Muscle layer of colon (tissue), 2 donors: ENCODE results near the gene ZNF385B.
"Not testable (repeated sequence)": the region's sequence is repeated elsewhere in the genome, so short reads cannot be mapped to it uniquely, and the experiment has no call there.

Experiments
- H3K27ac ChIP-seq: one replicate; pipeline ENCODE4 v1.7.0; 2013; ENCODE audit warnings: low read depth, mild to moderate bottlenecking, low read length, moderate library complexity
- H3K27me3 ChIP-seq, 2 donors: one replicate each; pipeline ENCODE4 v1.7.0; 2013; ENCODE audit warnings: low read length in 2 of 2, mild to moderate bottlenecking in 2 of 2; ENCODE audit not compliant: insufficient read depth in 2 of 2, control insufficient read depth in 1 of 2
- H3K36me3 ChIP-seq: one replicate; pipeline ENCODE4 v1.7.0; 2013; ENCODE audit warnings: mild to moderate bottlenecking, low read length; ENCODE audit not compliant: insufficient read depth
- H3K4me1 ChIP-seq: one replicate; pipeline ENCODE4 v1.7.0; 2013; ENCODE audit warnings: mild to moderate bottlenecking, low read length; ENCODE audit not compliant: insufficient read depth
- H3K4me3 ChIP-seq, 2 donors: one replicate each; pipeline ENCODE4 v1.7.0; 2013; ENCODE audit warnings: low read length in 2 of 2, low read depth in 1 of 2, mild to moderate bottlenecking in 1 of 2, moderate library complexity in 1 of 2
- H3K9ac ChIP-seq: one replicate; pipeline ENCODE4 v1.7.0; 2013; ENCODE audit warnings: low read length
- H3K9me3 ChIP-seq: one replicate; pipeline ENCODE4 v1.7.0; 2013; ENCODE audit warnings: mild to moderate bottlenecking, low read length
- donor health status: abdominal sarcoma.
- donor health status: Adenocarcinoma of cecum.

ZNF385B gene

DNA sequence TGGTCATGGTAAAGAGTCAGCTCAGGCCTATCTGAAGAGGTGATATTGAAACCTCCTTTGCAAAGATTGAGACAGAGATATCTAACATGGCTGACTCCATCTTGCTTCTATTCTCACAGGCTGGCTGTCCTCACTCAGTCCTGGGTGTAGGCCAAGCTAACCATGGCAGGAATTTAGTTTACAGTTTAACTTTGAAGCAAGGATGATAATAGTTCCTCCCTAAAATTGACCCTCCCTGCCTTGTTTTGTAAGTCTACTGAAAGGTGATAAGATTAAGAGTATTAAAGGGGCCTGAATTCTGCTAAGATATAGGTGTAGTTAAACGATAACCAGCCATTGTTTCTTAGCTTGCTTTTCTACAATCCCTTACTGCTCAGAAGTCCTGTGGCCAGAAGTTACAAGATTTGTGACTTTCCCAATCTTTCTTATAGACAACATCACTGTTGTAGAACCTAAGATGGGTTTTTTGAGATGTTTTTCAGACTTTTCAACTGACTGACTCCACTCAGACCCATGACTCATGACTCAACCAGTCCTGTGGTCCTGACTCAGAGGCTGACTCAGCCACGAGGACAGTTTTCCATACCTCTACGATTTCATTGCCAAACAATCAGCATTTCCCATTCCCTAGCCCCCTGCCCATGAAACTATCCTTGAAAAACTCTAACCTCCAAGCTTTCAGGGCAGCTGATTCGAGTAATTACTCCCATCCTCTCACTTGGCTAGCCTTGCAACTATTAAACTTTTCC, 401.1 kb downstream of the ZNF385B start:
- no peaks in the 10 kb centered on the region for H3K27me3 ChIP-seq
- H3K27ac ChIP-seq = no peak overlapping the region
- no peaks in the 10 kb centered on the region for H3K9me3 ChIP-seq
- H3K9ac ChIP-seq = no peak overlapping the region
- no peaks in the 10 kb centered on the region for H3K36me3 ChIP-seq
- H3K4me1 ChIP-seq = no peaks in the 10 kb centered on the region
- no peak overlapping the region for H3K4me3 ChIP-seq

- H3K4me3 ChIP-seq, H3K36me3 ChIP-seq, H3K27me3 ChIP-seq, H3K9ac ChIP-seq, H3K27ac ChIP-seq, H3K9me3 ChIP-seq, H3K4me1 ChIP-seq: not testable (repeated sequence)
These were observed 403.3 kb downstream of the ZNF385B start for GRCh38 chr2:179458113-179458512.

DNA sequence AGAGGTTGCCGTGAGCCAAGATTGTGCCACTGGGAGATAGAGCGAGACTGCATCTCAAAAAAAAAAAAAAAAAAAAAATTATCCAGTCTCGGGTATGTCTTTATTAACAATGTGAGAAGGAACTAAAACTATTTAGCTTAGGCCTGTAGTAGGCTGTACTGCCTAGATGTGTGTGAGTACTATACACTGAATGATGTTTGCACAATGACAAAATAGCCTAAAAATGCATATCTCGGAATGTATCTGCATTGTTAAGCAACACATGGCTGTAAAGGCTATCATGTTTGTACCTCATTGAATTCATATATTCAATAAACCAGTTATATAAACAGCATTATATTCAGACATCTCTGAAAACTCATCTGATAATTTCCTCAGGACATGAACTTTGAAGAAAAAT, 405.6 kb downstream of the ZNF385B start:
- Histone ChIP-seq H3K27ac (no peak overlapping the region), H3K4me3 (no peak overlapping the region), H3K36me3 (no peaks in the 10 kb centered on the region), H3K27me3 (no peaks in the 10 kb centered on the region), H3K9me3 (no peaks in the 10 kb centered on the region), H3K9ac (no peak overlapping the region), H3K4me1 (no peaks in the 10 kb centered on the region)

DNA sequence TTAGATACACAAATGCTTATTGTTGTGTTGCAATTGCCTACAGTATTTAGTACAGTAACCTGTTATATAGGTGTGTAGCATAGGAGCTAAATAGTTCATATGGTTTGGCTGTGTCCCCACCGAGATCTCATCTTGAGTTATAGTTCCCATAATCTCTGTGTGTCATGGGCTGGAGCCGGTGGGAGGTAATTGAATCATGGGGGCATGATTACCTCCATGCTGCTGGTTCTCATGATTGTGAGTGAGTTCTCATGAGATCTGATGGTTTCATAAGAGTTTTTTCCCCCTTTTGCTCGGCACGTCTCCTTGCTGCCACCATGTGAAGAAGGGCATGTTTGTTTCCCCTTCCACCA, 406.3 kb downstream of the ZNF385B start:
- Histone ChIP-seq H3K4me1 (no peaks in the 10 kb centered on the region), H3K36me3 (no peaks in the 10 kb centered on the region), H3K27ac (no peak overlapping the region), H3K9me3 (no peaks in the 10 kb centered on the region), H3K27me3 (no peaks in the 10 kb centered on the region), H3K4me3 (no peak overlapping the region), H3K9ac (no peak overlapping the region)

- H3K27me3 ChIP-seq = no peaks in the 10 kb centered on the region
- no peak overlapping the region for H3K27ac ChIP-seq
- no peaks in the 10 kb centered on the region for H3K9me3 ChIP-seq
- no peaks in the 10 kb centered on the region for H3K4me1 ChIP-seq
- H3K9ac ChIP-seq = no peak overlapping the region
- H3K36me3 ChIP-seq = no peaks in the 10 kb centered on the region
- no peak overlapping the region for H3K4me3 ChIP-seq
These were observed 406.8 kb downstream of the ZNF385B start for GRCh38 chr2:179454443-179455171.

DNA sequence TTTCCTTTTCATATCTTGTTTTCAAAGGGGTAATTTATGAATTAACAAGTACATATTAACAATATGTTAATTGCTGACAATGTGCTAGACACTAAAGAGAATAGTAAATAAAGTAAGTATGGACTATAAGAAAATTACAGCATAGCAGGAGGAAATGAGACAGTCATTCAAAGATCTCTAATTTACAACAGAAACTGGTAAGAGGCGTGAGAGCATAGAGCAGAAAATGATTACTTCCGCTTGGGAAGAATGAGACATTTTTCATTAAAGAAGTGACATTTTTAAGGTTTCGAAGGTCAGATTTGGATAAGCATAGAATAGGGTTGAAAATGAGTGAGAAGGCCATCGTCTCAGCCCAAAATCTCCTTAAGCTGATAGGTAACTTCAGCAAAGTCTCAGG, 412.4 kb downstream of the ZNF385B start:
- Histone ChIP-seq H3K4me3 (no peak overlapping the region), H3K36me3 (no peaks in the 10 kb centered on the region), H3K4me1 (no peaks in the 10 kb centered on the region), H3K9me3 (no peaks in the 10 kb centered on the region), H3K27ac (no peak overlapping the region), H3K9ac (no peak overlapping the region), H3K27me3 (no peaks in the 10 kb centered on the region)

GRCh38 chr2:179447839-179448447, 413.5 kb downstream of the ZNF385B start:
- H3K4me1 ChIP-seq = no peaks in the 10 kb centered on the region
- no peaks in the 10 kb centered on the region for H3K36me3 ChIP-seq
- H3K27ac ChIP-seq = no peak overlapping the region
- no peak overlapping the region for H3K4me3 ChIP-seq
- H3K9me3 ChIP-seq = no peaks in the 10 kb centered on the region
- no peak overlapping the region for H3K9ac ChIP-seq
- H3K27me3 ChIP-seq = no peaks in the 10 kb centered on the region

DNA sequence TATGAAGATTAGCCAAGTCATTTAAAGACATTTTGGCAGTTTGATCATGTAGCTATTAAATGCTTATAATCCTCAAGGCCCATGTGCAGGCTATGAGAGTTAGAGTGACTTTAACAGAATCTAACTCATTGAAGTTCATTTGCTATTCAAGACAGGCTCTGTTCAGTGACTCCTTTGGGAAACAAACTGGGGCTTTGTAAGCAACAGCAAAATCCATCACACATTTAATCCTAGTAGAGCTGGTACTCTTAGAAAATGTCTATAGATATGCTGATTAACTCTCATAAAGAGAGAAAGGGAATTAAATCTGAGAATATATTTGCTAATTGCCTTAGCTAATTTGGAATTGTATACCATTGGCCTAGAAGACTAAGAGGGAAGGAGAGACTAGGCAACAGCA, 414.0 kb downstream of the ZNF385B start:
- H3K9ac ChIP-seq = no peak overlapping the region
- H3K4me3 ChIP-seq = no peak overlapping the region
- H3K27ac ChIP-seq = no peak overlapping the region
- H3K9me3 ChIP-seq = no peaks in the 10 kb centered on the region
- H3K36me3 ChIP-seq = no peaks in the 10 kb centered on the region
- H3K27me3 ChIP-seq = no peaks in the 10 kb centered on the region
- H3K4me1 ChIP-seq = no peaks in the 10 kb centered on the region

DNA sequence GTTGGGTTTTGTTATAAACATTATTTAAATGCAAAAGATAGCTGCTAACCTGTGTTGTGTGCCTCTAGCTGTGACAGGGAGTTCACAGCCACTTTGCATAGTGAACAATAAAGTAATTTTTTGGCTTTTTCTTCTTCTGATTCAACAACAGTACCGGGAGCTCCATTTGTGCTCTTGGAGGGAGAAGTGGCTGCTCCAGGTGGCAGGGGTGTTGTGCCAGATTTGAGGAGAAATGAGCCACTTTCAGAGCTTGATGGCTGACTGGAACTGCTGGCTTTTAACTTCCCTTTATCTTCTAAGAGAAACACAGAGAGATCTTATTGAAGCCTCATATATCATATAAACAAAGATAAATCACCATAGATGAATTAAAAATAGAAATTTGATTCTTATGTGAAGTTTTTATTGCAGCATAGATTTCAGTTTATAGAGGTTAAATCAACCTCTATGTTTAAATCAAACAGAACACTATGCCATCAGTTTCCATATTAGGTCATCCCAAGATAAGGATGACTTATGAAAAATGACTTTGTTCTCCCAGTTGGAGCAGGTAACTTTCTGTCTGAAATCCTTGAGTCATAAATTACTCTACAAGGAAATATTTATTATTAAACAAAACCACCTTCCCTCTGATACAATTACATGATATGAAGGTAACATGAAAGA, 414.8 kb downstream of the ZNF385B start:
- Histone ChIP-seq H3K4me3 (no peak overlapping the region), H3K9me3 (no peaks in the 10 kb centered on the region), H3K27me3 (no peaks in the 10 kb centered on the region), H3K4me1 (no peaks in the 10 kb centered on the region), H3K36me3 (no peaks in the 10 kb centered on the region), H3K9ac (no peak overlapping the region), H3K27ac (no peak overlapping the region)

DNA sequence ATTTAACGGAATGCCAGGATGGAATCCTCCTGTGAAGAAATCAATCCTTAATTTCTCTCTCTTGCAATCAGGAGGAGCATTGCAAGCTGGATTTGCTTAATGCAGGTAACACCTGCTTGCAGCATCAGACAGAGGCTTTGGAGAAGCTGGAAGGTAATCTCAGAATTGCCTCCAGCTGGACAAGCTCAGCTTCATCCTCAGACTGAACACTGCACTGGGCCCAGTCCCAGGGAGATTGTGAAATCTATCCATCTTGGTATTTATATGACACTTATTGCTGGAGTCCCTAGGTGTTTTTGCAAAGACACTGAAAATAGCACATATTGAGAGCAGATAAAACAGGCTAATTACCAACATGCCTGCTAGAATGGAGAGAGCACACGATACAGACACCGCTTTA, 417.4 kb downstream of the ZNF385B start:
- no peak overlapping the region for H3K27ac ChIP-seq
- H3K4me3 ChIP-seq = no peak overlapping the region
- no peak overlapping the region for H3K9ac ChIP-seq
- H3K27me3 ChIP-seq = no peaks in the 10 kb centered on the region
- no peaks in the 10 kb centered on the region for H3K36me3 ChIP-seq
- H3K9me3 ChIP-seq = no peaks in the 10 kb centered on the region
- H3K4me1 ChIP-seq = no peaks in the 10 kb centered on the region

DNA sequence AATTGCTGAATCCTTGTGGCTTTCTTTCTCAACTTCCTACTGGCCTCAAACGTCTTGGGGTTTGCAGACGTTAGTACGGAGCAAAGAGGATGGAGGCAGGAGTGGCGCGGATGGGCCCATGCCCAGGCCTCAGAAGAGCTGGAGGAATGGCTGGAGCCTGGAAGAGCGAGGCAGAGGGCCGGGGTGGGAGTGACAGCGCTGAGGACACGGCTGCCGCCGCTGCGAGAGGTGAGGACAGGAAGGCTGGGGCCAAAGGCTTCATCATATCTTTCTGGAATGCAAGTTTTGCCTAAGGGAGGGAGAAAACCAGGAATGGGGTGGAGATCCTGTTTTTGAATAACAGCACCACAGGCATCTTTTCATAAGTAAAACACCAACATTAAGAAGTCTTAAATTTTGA, 418.2 kb downstream of the ZNF385B start:
- Histone ChIP-seq H3K4me3 (no peak overlapping the region), H3K27ac (no peak overlapping the region), H3K9me3 (no peaks in the 10 kb centered on the region), H3K4me1 (no peaks in the 10 kb centered on the region), H3K36me3 (no peaks in the 10 kb centered on the region), H3K27me3 (no peaks in the 10 kb centered on the region), H3K9ac (no peak overlapping the region)
